IMR-90 (cell line): ENCODE results near the gene CEBPA. TPM values are rescaled to one million over a fixed set of nuclear protein-coding genes. Genes with fewer than 3 reads are reported as not detected.

ENCODE experiments used
- ATAC-seq: fragments of 200-7000 bp; cut with Tn5 transposase; 2 replicates; pipeline ENCODE4 v1.9.1; 2020; ENCODE audit warnings: low read depth, mild to moderate bottlenecking, moderate library complexity
- BruUV-seq: library from RNA; stranded (reverse); fragments of 400-500 nt; replicated peaks from 2 replicates; lab custom pipeline; 2021; lab: Mats Ljungman, UMichigan
- CTCF ChIA-PET: fragments of 300-600 bp; formaldehyde crosslinking; extraction: SDS; loops from one replicate; lab custom pipeline; 2021; ENCODE audit warnings: antibody characterized with exemption; lab: Yijun Ruan, JAX
- POLR2A ChIA-PET: fragments of 300-600 bp; sonication (Branson Sonifier 250); formaldehyde crosslinking; loops from one replicate; lab custom pipeline; 2022; ENCODE audit warnings: antibody characterized with exemption; ENCODE audit not compliant: unreplicated experiment; lab: Charles Lee
- DNase-seq: peaks from one replicate; pipeline ENCODE4 v3.0.0; 2013
- H2AFZ ChIP-seq: replicated peaks from 2 replicates; pipeline ENCODE3; 2013; ENCODE audit warnings: low read length, mild to moderate bottlenecking; ENCODE audit not compliant: poor library complexity
- H2AK5ac ChIP-seq: 2 replicates; pipeline ENCODE4 v1.6.1; 2013; ENCODE audit warnings: low read depth, low read length, inconsistent platforms
- H2AK9ac ChIP-seq: replicated peaks from 2 replicates; pipeline ENCODE3; 2013; ENCODE audit warnings: mild to moderate bottlenecking, low read depth, low read length, moderate library complexity; ENCODE audit not compliant: poor library complexity
- H2BK120ac ChIP-seq: 2 replicates; pipeline ENCODE4 v1.6.1; 2013; ENCODE audit warnings: low read depth, low read length, inconsistent platforms
- H2BK15ac ChIP-seq: 3 replicates; pipeline ENCODE4 v1.6.1; 2013; ENCODE audit warnings: low read depth, low read length, inconsistent platforms
- H2BK20ac ChIP-seq: 2 replicates; pipeline ENCODE4 v1.6.1; 2013; ENCODE audit warnings: low read depth, mild to moderate bottlenecking, inconsistent platforms, low read length, moderate library complexity
- H2BK5ac ChIP-seq: 2 replicates; pipeline ENCODE4 v1.6.1; 2013; ENCODE audit warnings: mild to moderate bottlenecking, low read depth, low read length, inconsistent platforms; ENCODE audit not compliant: poor library complexity, severe bottlenecking
- H3K14ac ChIP-seq: replicated peaks from 2 replicates; pipeline ENCODE4 v1.6.1; 2013; ENCODE audit warnings: low read depth, low read length, inconsistent platforms
- H3K18ac ChIP-seq: 2 replicates; pipeline ENCODE4 v1.6.1; 2013; ENCODE audit warnings: low read depth, low read length, control low read depth
- H3K23ac ChIP-seq: 2 replicates; pipeline ENCODE4 v1.6.1; 2013; ENCODE audit warnings: low read depth, low read length, inconsistent platforms
- H3K27ac ChIP-seq: 2 replicates; pipeline ENCODE4 v1.5.1; 2013; ENCODE audit warnings: mild to moderate bottlenecking, control low read depth, low read length; ENCODE audit not compliant: insufficient read depth
- H3K27me3 ChIP-seq: 2 replicates; pipeline ENCODE4 v1.6.1; 2013; ENCODE audit warnings: low read length; ENCODE audit not compliant: control insufficient read depth, insufficient read depth
- H3K36me3 ChIP-seq: 2 replicates; pipeline ENCODE4 v1.6.1; 2013; ENCODE audit warnings: low read length, mixed read lengths; ENCODE audit not compliant: control insufficient read depth, insufficient read depth
- H3K4ac ChIP-seq: 2 replicates; pipeline ENCODE4 v1.6.1; 2013; ENCODE audit warnings: low read depth, low read length, inconsistent platforms
- H3K4me1 ChIP-seq: 2 replicates; pipeline ENCODE4 v1.6.1; 2013; ENCODE audit warnings: low read length, mixed read lengths; ENCODE audit not compliant: control insufficient read depth, insufficient read depth
- H3K4me2 ChIP-seq: 2 replicates; pipeline ENCODE4 v1.6.1; 2013; ENCODE audit warnings: low read depth, mild to moderate bottlenecking, control low read depth, low read length, moderate library complexity
- H3K4me3 ChIP-seq: 2 replicates; pipeline ENCODE4 v1.5.1; 2013; ENCODE audit warnings: low read depth, mild to moderate bottlenecking, control low read depth, low read length, moderate library complexity; ENCODE audit not compliant: insufficient read depth
- H3K56ac ChIP-seq: 2 replicates; pipeline ENCODE4 v1.6.1; 2013; ENCODE audit warnings: low read length, inconsistent platforms; ENCODE audit not compliant: insufficient read depth; ENCODE audit errors: extremely low read depth
- H3K79me1 ChIP-seq, 2 experiments: 2 replicates each; pipeline ENCODE4 v1.6.1; 2013; ENCODE audit warnings: low read length in 2 of 2, inconsistent platforms in 1 of 2, low read depth in 1 of 2
- H3K9ac ChIP-seq: 2 replicates; pipeline ENCODE4 v1.6.1; 2013; ENCODE audit warnings: low read depth, low read length, control low read depth
- H3K9me1 ChIP-seq: 2 replicates; pipeline ENCODE4 v1.6.1; 2013; ENCODE audit warnings: low read length, inconsistent platforms; ENCODE audit not compliant: insufficient read depth
- H3K9me3 ChIP-seq: 2 replicates; pipeline ENCODE4 v1.6.1; 2013; ENCODE audit warnings: low read length; ENCODE audit not compliant: control insufficient read depth, insufficient read depth
- H4K20me1 ChIP-seq: 2 replicates; pipeline ENCODE4 v1.6.1; 2013; ENCODE audit warnings: low read length, inconsistent platforms; ENCODE audit not compliant: insufficient read depth
- H4K5ac ChIP-seq: 2 replicates; pipeline ENCODE4 v1.6.1; 2013; ENCODE audit warnings: mild to moderate bottlenecking, low read depth, low read length, control low read depth
- H4K8ac ChIP-seq, 2 experiments: 2 replicates each; pipeline ENCODE4 v1.6.1; 2013; ENCODE audit warnings: low read depth in 2 of 2, low read length in 2 of 2, control low read depth in 1 of 2, inconsistent platforms in 1 of 2
- H4K91ac ChIP-seq: 2 replicates; pipeline ENCODE4 v1.6.1; 2013; ENCODE audit warnings: low read depth, low read length, inconsistent platforms; ENCODE audit not compliant: insufficient read depth
- BHLHE40 ChIP-seq: fragments of 150-350 bp; IDR thresholded peaks from 2 replicates; pipeline ENCODE4 v1.6.1; 2016; ENCODE audit warnings: mild to moderate bottlenecking, low read depth, low read length
- CEBPB ChIP-seq: IDR thresholded peaks from 2 replicates; pipeline ENCODE4 v1.6.1; 2012; ENCODE audit warnings: low read depth, low read length, improper control_type of control experiment
- CTCF ChIP-seq: conservative IDR thresholded peaks from 2 replicates; pipeline ENCODE4 v1.5.1; 2012; ENCODE audit warnings: mild to moderate bottlenecking, low read depth, low read length, improper control_type of control experiment
- ELK1 ChIP-seq: fragments of 150-350 bp; IDR thresholded peaks from 2 replicates; pipeline ENCODE4 v1.6.1; 2016; ENCODE audit warnings: low read depth, mild to moderate bottlenecking, low read length, moderate library complexity, borderline replicate concordance
- FOS ChIP-seq: fragments of 150-350 bp; IDR thresholded peaks from 2 replicates; pipeline ENCODE4 v1.6.1; 2016; ENCODE audit warnings: low read depth, low read length
- MAFK ChIP-seq: IDR thresholded peaks from 2 replicates; pipeline ENCODE4 v1.6.1; 2012; ENCODE audit warnings: low read depth, low read length, improper control_type of control experiment
- MAZ ChIP-seq: IDR thresholded peaks from 2 replicates; pipeline ENCODE4 v1.6.1; 2012; ENCODE audit warnings: low read depth, mild to moderate bottlenecking, low read length, improper control_type of control experiment, moderate library complexity, borderline replicate concordance
- MXI1 ChIP-seq: IDR thresholded peaks from 2 replicates; pipeline ENCODE4 v1.6.1; 2012; ENCODE audit warnings: low read depth, mild to moderate bottlenecking, low read length, moderate library complexity, borderline replicate concordance
- NFE2L2 ChIP-seq: fragments of 150-350 bp; IDR thresholded peaks from 2 replicates; pipeline ENCODE4 v1.6.1; 2016; ENCODE audit warnings: low read depth, mild to moderate bottlenecking, low read length
- POLR2A ChIP-seq: IDR thresholded peaks from 2 replicates; pipeline ENCODE4 v1.6.1; 2012; ENCODE audit warnings: mild to moderate bottlenecking, low read depth, low read length
- RAD21 ChIP-seq: IDR thresholded peaks from 2 replicates; pipeline ENCODE4 v1.6.1; 2012; ENCODE audit warnings: low read length, improper control_type of control experiment
- RCOR1 ChIP-seq: IDR thresholded peaks from 2 replicates; pipeline ENCODE4 v1.6.1; 2012; ENCODE audit warnings: mild to moderate bottlenecking, low read length, improper control_type of control experiment; ENCODE audit not compliant: insufficient replicate concordance
- RFX5 ChIP-seq: IDR thresholded peaks from 2 replicates; pipeline ENCODE4 v1.8.0; 2012; ENCODE audit warnings: low read depth, mild to moderate bottlenecking, low read length, moderate library complexity
- SMC3 ChIP-seq: fragments of 150-350 bp; IDR thresholded peaks from 2 replicates; pipeline ENCODE4 v1.6.1; 2016; ENCODE audit warnings: low read depth, mild to moderate bottlenecking, antibody characterized with exemption, low read length, moderate library complexity
- WGBS, 2 experiments: methylation state at CpG; one replicate each; pipeline versions ENCODE4 v1.1.5 to v1.1.7; 2013; ENCODE audit warnings: missing lambda C conversion rate in 2 of 2; ENCODE audit not compliant: insufficient read length in 1 of 2; ENCODE audit errors: extremely low coverage in 2 of 2; 5-methylcytosine and 5-hydroxymethylcytosine counted together
- dilution Hi-C: fragments of 300-500 bp; cut with HindIII; formaldehyde crosslinking; loops from one replicate; pipeline ENCODE4 v1.14.3; 2018; ENCODE audit warnings: low sequenced_read_pairs; ENCODE audit not compliant: unreplicated experiment
- in situ Hi-C: fragments of 300-500 bp; cut with MboI; formaldehyde crosslinking; loops from 3 replicates; pipeline ENCODE4 v1.14.3; 2019; ENCODE audit warnings: low sequenced_read_pairs, inconsistent platforms, mixed read lengths
- intact Hi-C: fragments of 100-400 bp; cut with micrococcal nuclease; formaldehyde crosslinking; loops from 2 replicates; pipeline ENCODE4 v1.10.0; 2022
- polyA plus RNA-seq, 3 experiments: library from polyadenylated mRNA; depleted of rRNA; stranded (reverse); fragments of >200 nt; gene quantifications; 2 replicates each; pipeline ENCODE4 v1.2.3, GENCODE V29; 2012; ENCODE audit warnings: low replicate concordance in 1 of 3
- total RNA-seq: library from RNA; depleted of rRNA; stranded (reverse); fragments of >200 nt; gene quantifications from 2 replicates; pipeline ENCODE4 v1.2.3, GENCODE V29; 2012
- TF ChIP-seq, protein P1 (sequence below): fragments of 150-350 bp; IDR thresholded peaks from 2 replicates; pipeline ENCODE4 v1.6.1; 2017; ENCODE audit warnings: mild to moderate bottlenecking, antibody characterized with exemption, low read length, low read depth

CEBPA gene
- total and polyA plus RNA-seq, 2 of the 4 experiments (the other 2 are of a cell fraction) = under 0.01 to 0.09 TPM

DNA sequence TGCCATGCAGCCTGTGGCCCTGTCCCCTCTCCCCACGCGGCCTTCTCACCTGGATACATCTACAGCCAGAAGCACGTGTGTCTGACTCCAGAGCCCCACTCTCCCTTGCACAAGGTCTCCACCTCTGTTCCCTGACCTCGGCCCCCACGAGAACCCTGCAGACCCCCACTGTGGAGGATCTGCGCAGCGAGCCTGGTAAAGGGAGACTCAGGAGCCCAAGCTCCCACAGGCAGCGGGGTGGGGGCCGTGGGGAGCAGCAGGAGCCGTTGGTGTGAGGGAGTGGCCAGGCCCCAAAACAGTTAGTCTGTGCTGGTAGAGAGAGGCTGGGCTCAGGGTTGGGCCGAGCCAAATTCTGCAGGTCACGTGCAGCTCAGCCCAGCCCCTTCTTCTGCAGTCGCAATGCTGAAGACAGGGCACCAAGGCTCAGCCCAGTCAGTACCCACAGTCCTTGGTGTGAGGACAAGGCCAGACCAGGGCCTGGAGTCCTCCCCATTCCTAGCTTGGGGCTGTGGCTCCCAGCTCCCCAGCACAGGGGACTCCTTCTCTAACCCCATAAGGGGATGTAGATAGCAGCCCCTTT, 48.0 kb downstream of the CEBPA start:
- ATAC-seq (no peak), DNase-seq (no peak)
- Histone ChIP-seq H3K23ac (no peak overlapping the region), H3K18ac (no peak overlapping the region), H3K56ac (no peak overlapping the region), H2AK5ac (no peak overlapping the region), H4K20me1 (no peaks in the 10 kb centered on the region), H3K79me1 (no peaks in the 10 kb centered on the region), H3K4ac (no peak overlapping the region), H4K8ac (no peak overlapping the region), H4K91ac (no peak overlapping the region), H2BK5ac (no peak overlapping the region), H3K27ac (no peak overlapping the region), H3K9me1 (0 out of 2 replicates have a peak, but pooled peaks cover 12% of the 10 kb centered on the region), H3K36me3 (no peaks in the 10 kb centered on the region), H3K4me2 (no peak overlapping the region), H3K9ac (no peak overlapping the region), H3K4me1 (no peaks in the 10 kb centered on the region), H3K4me3 (no peak overlapping the region), H2BK20ac (no peak overlapping the region), H2BK120ac (no peak overlapping the region), H2AK9ac (no peak overlapping the region), H3K27me3 (peaks cover 12% of the 10 kb centered on the region), H3K9me3 (peaks cover 2% of the 10 kb centered on the region), H3K14ac (no peak overlapping the region), H2BK15ac (no peak overlapping the region), H4K5ac (no peak overlapping the region), H2AFZ (no peak overlapping the region)
- no peak for TF ChIP-seq MAFK
- TF ChIP-seq, protein P1, sequence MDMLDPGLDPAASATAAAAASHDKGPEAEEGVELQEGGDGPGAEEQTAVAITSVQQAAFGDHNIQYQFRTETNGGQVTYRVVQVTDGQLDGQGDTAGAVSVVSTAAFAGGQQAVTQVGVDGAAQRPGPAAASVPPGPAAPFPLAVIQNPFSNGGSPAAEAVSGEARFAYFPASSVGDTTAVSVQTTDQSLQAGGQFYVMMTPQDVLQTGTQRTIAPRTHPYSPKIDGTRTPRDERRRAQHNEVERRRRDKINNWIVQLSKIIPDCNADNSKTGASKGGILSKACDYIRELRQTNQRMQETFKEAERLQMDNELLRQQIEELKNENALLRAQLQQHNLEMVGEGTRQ = no peak
- no peak for TF ChIP-seq MXI1
- TF ChIP-seq SMC3 = no peak
- no peak for TF ChIP-seq NFE2L2
- TF ChIP-seq CEBPB = no peak
- no peak for TF ChIP-seq CTCF
- TF ChIP-seq MAZ = no peak
- TF ChIP-seq RAD21 = no peak
- TF ChIP-seq RCOR1 = no peak
- no peak for TF ChIP-seq ELK1
- TF ChIP-seq BHLHE40 = no peak
- TF ChIP-seq POLR2A = no peak
- no peak for TF ChIP-seq RFX5
- no peak for TF ChIP-seq FOS
- intact Hi-C loops = no loop called here
- WGBS, 2 experiments = 25% methylated on average over 2 of the region's 13 CpGs; no CpG with 5 or more reads in 1 of the 2 experiments
- no TSS peak for BruUV-seq
- in situ Hi-C loops = no loop called here
- ChIA-PET CTCF (no interaction called here), POLR2A (interaction anchor here (0.6 kb wide), 1 partner anchor 29 kb away, joined by 3 read pairs; no protein-coding TSS in a partner anchor)
- dilution Hi-C loops = no loop called here
